Tongue (tissue), 2 donors: Measurements from ENCODE around the gene RHOBTB1. TPM values are rescaled to one million over a fixed set of nuclear protein-coding genes. Genes with fewer than 3 reads are reported as not detected.
"Not testable (repeated sequence)": the region's sequence is repeated elsewhere in the genome, so short reads cannot be mapped to it uniquely, and the experiment has no call there.

Source experiments
- DNase-seq: peaks from one replicate; pipeline ENCODE4 v3.0.0-alpha.2; 2015
- total RNA-seq: library from RNA; depleted of rRNA; stranded (reverse); fragments of >200 nt; gene quantifications from one replicate; pipeline ENCODE4 v1.2.3, GENCODE V29; 2014

The RHOBTB1 gene
- total RNA-seq, 1 donor from 2014 or later = 36.5 TPM

- no peak for DNase-seq
Measured at GRCh38 chr10:60862517-60862916, 81.5 kb downstream of the RHOBTB1 start.

- DNase-seq = no peak
Measured at GRCh38 chr10:60856405-60856804, 87.6 kb downstream of the RHOBTB1 start.

GRCh38 chr10:60853637-60854036 is 90.3 kb downstream of the RHOBTB1 start:
- no peak for DNase-seq

- DNase-seq = no peak
Measured at GRCh38 chr10:60853107-60853506, 90.9 kb downstream of the RHOBTB1 start.

GRCh38 chr10:60849740-60850139 is 94.2 kb downstream of the RHOBTB1 start:
- DNase-seq = no peak

- DNase-seq = no peak
Measured at GRCh38 chr10:60849217-60849616, 94.8 kb downstream of the RHOBTB1 start.

- DNase-seq = no peak
Measured at GRCh38 chr10:60848680-60849079, 95.3 kb downstream of the RHOBTB1 start.

- peak; percentile 60 for DNase-seq
Measured at GRCh38 chr10:60848126-60848525, 95.9 kb downstream of the RHOBTB1 start.

GRCh38 chr10:60846173-60846572 is 97.8 kb downstream of the RHOBTB1 start:
- DNase-seq = no peak

- no peak for DNase-seq
Measured at GRCh38 chr10:60845038-60845437, 98.9 kb downstream of the RHOBTB1 start.

- DNase-seq = no peak
Measured at GRCh38 chr10:60842694-60843093, 101.3 kb downstream of the RHOBTB1 start.

- DNase-seq = not testable (repeated sequence)
Measured at GRCh38 chr10:60841227-60841626, 102.8 kb downstream of the RHOBTB1 start.

- DNase-seq = no peak
Measured at GRCh38 chr10:60835049-60835448, 108.9 kb downstream of the RHOBTB1 start.

- DNase-seq = no peak
Measured at GRCh38 chr10:60834401-60834800, 109.6 kb downstream of the RHOBTB1 start.

GRCh38 chr10:60832136-60832535 is 111.8 kb downstream of the RHOBTB1 start:
- not testable (repeated sequence) for DNase-seq

- DNase-seq = no peak
Measured at GRCh38 chr10:60828489-60828852, 115.5 kb downstream of the RHOBTB1 start.

GRCh38 chr10:60827791-60828488 is 116.0 kb downstream of the RHOBTB1 start:
- DNase-seq = no peak

GRCh38 chr10:60825520-60825919 is 118.5 kb downstream of the RHOBTB1 start:
- no peak for DNase-seq

- DNase-seq = no peak
Measured at GRCh38 chr10:60823324-60823723, 120.7 kb downstream of the RHOBTB1 start.

- no peak for DNase-seq
Measured at GRCh38 chr10:60822809-60823208, 121.2 kb downstream of the RHOBTB1 start.

- no peak for DNase-seq
Measured at GRCh38 chr10:60821656-60822055, 122.3 kb downstream of the RHOBTB1 start.

GRCh38 chr10:60820093-60820754 is 123.8 kb downstream of the RHOBTB1 start:
- DNase-seq = peak; percentile 22
